ENCODE data around the gene KCNK4.

Gene KCNK4

GRCh38 chr11:64255135-64256128, 35.7 kb upstream of the KCNK4 start:
- H2AFZ ChIP-seq (ENCODE audit: insufficient read depth, low read length, poor library complexity), result no peak overlapping the region
- H3K36me3 ChIP-seq (ENCODE audit: control insufficient read depth in 1 of 2, insufficient read depth in 2 of 2, low read length in 2 of 2), result peaks cover 54 to 59% of the 10 kb centered on the region in 2 experiments
- H3K27ac ChIP-seq (ENCODE audit: low read depth, low read length), result no peak overlapping the region
- no peak overlapping the region for H4K91ac ChIP-seq (ENCODE audit: low read depth, low read length)
- no peak overlapping the region for H3K4me3 ChIP-seq (ENCODE audit: low read depth, low read length)
- no peak overlapping the region for H3K18ac ChIP-seq (ENCODE audit: low read length)
- peaks cover 8 to 12% of the 10 kb centered on the region in 2 experiments for H3K4me1 ChIP-seq (ENCODE audit: control insufficient read depth in 1 of 2, insufficient read depth in 2 of 2, low read length in 2 of 2)
- WGBS (ENCODE audit: extremely low coverage, insufficient coverage, insufficient read length), result no CpG with 5 or more reads among the region's 35 CpGs
- no peaks in the 10 kb centered on the region for H3K27me3 ChIP-seq (ENCODE audit: insufficient read depth, low read length)
- no peak overlapping the region for H2AK5ac ChIP-seq (ENCODE audit: low read length)
- H4K12ac ChIP-seq (ENCODE audit: low read depth, low read length), result no peak overlapping the region
- peaks cover 9% of the 10 kb centered on the region for H3K79me2 ChIP-seq (ENCODE audit: control insufficient read depth, insufficient read depth, low read length, poor library complexity)
- no peak overlapping the region for H2BK12ac ChIP-seq (ENCODE audit: low read length)
- DNase-seq, result no peak
- no peak overlapping the region for H3K14ac ChIP-seq (ENCODE audit: low read length)
- H3K23ac ChIP-seq (ENCODE audit: low read length), result no peak overlapping the region
- H3K9me3 ChIP-seq (ENCODE audit: insufficient read depth, low read depth, low read length), result peaks cover 2% of the 10 kb centered on the region
- no peak overlapping the region for H2BK120ac ChIP-seq (ENCODE audit: insufficient read depth, low read length, poor library complexity)
- no peak overlapping the region for H2BK5ac ChIP-seq (ENCODE audit: low read depth, low read length, poor library complexity)
- H3K4me2 ChIP-seq (ENCODE audit: low read length), result no peak overlapping the region
- H3K79me1 ChIP-seq (ENCODE audit: low read length), result peaks cover 15% of the 10 kb centered on the region
- no peak overlapping the region for H3K4ac ChIP-seq (ENCODE audit: low read depth, low read length)
- no peak overlapping the region for H4K8ac ChIP-seq (ENCODE audit: low read depth, low read length)
- H3K9ac ChIP-seq (ENCODE audit: low read length), result no peak overlapping the region

- no peak overlapping the region for H2BK5ac ChIP-seq (ENCODE audit: low read depth, low read length, poor library complexity)
- H4K12ac ChIP-seq (ENCODE audit: low read depth, low read length), result no peak overlapping the region
- no CpG with 5 or more reads among the region's 15 CpGs for WGBS (ENCODE audit: extremely low coverage, insufficient coverage, insufficient read length)
- H4K8ac ChIP-seq (ENCODE audit: low read depth, low read length), result no peak overlapping the region
- H3K79me2 ChIP-seq (ENCODE audit: control insufficient read depth, insufficient read depth, low read length, poor library complexity), result peaks cover 9% of the 10 kb centered on the region
- peaks cover 4 to 5% of the 10 kb centered on the region in 2 experiments for H3K4me1 ChIP-seq (ENCODE audit: control insufficient read depth in 1 of 2, insufficient read depth in 2 of 2, low read length in 2 of 2)
- H3K27me3 ChIP-seq (ENCODE audit: insufficient read depth, low read length), result no peaks in the 10 kb centered on the region
- no peak overlapping the region for H3K4me3 ChIP-seq (ENCODE audit: low read depth, low read length)
- no peak overlapping the region for H3K18ac ChIP-seq (ENCODE audit: low read length)
- H2BK12ac ChIP-seq (ENCODE audit: low read length), result no peak overlapping the region
- no peak overlapping the region for H3K9ac ChIP-seq (ENCODE audit: low read length)
- H3K9me3 ChIP-seq (ENCODE audit: insufficient read depth, low read depth, low read length), result peaks cover 2% of the 10 kb centered on the region
- no peak overlapping the region for H2BK120ac ChIP-seq (ENCODE audit: insufficient read depth, low read length, poor library complexity)
- H3K27ac ChIP-seq (ENCODE audit: low read depth, low read length), result no peak overlapping the region
- H3K4me2 ChIP-seq (ENCODE audit: low read length), result no peak overlapping the region
- DNase-seq, result no peak
- no peak overlapping the region for H4K91ac ChIP-seq (ENCODE audit: low read depth, low read length)
- H3K14ac ChIP-seq (ENCODE audit: low read length), result no peak overlapping the region
- no peak overlapping the region for H3K4ac ChIP-seq (ENCODE audit: low read depth, low read length)
- peaks cover 57 to 63% of the 10 kb centered on the region in 2 experiments for H3K36me3 ChIP-seq (ENCODE audit: control insufficient read depth in 1 of 2, insufficient read depth in 2 of 2, low read length in 2 of 2)
- H2AK5ac ChIP-seq (ENCODE audit: low read length), result no peak overlapping the region
- no peak overlapping the region for H2AFZ ChIP-seq (ENCODE audit: insufficient read depth, low read length, poor library complexity)
- H3K23ac ChIP-seq (ENCODE audit: low read length), result no peak overlapping the region
- H3K79me1 ChIP-seq (ENCODE audit: low read length), result peaks cover 9% of the 10 kb centered on the region
Measured at GRCh38 chr11:64256300-64256699, 34.8 kb upstream of the KCNK4 start.

- Histone ChIP-seq H3K79me1 (ENCODE audit: low read length) (peaks cover 7% of the 10 kb centered on the region), H2AK5ac (ENCODE audit: low read length) (no peak overlapping the region), H3K79me2 (ENCODE audit: control insufficient read depth, insufficient read depth, low read length, poor library complexity) (no peaks in the 10 kb centered on the region), H3K4ac (ENCODE audit: low read depth, low read length) (no peak overlapping the region), H3K27me3 (ENCODE audit: insufficient read depth, low read length) (no peaks in the 10 kb centered on the region), H3K18ac (ENCODE audit: low read length) (no peak overlapping the region), H3K14ac (ENCODE audit: low read length) (no peak overlapping the region), H2BK12ac (ENCODE audit: low read length) (no peak overlapping the region), H4K91ac (ENCODE audit: low read depth, low read length) (no peak overlapping the region), H3K27ac (ENCODE audit: low read depth, low read length) (no peak overlapping the region), H4K12ac (ENCODE audit: low read depth, low read length) (no peak overlapping the region), H3K9ac (ENCODE audit: low read length) (no peak overlapping the region), H3K9me3 (ENCODE audit: insufficient read depth, low read depth, low read length) (peaks cover 4% of the 10 kb centered on the region), H3K4me3 (ENCODE audit: low read depth, low read length) (no peak overlapping the region), H4K8ac (ENCODE audit: low read depth, low read length) (no peak overlapping the region), H2AFZ (ENCODE audit: insufficient read depth, low read length, poor library complexity) (no peak overlapping the region), H2BK120ac (ENCODE audit: insufficient read depth, low read length, poor library complexity) (no peak overlapping the region), H3K36me3 (ENCODE audit: control insufficient read depth in 1 of 2, insufficient read depth in 2 of 2, low read length in 2 of 2) (peaks cover 75 to 78% of the 10 kb centered on the region in 2 experiments), H3K4me1 (ENCODE audit: control insufficient read depth in 1 of 2, insufficient read depth in 2 of 2, low read length in 2 of 2) (peaks cover 10 to 13% of the 10 kb centered on the region in 2 experiments), H3K23ac (ENCODE audit: low read length) (no peak overlapping the region), H3K4me2 (ENCODE audit: low read length) (no peak overlapping the region), H2BK5ac (ENCODE audit: low read depth, low read length, poor library complexity) (no peak overlapping the region)
- no CpG with 5 or more reads among the region's 24 CpGs for WGBS (ENCODE audit: extremely low coverage, insufficient coverage, insufficient read length)
- DNase-seq, result no peak
Measured at GRCh38 chr11:64258356-64258755, 32.7 kb upstream of the KCNK4 start.

DNA sequence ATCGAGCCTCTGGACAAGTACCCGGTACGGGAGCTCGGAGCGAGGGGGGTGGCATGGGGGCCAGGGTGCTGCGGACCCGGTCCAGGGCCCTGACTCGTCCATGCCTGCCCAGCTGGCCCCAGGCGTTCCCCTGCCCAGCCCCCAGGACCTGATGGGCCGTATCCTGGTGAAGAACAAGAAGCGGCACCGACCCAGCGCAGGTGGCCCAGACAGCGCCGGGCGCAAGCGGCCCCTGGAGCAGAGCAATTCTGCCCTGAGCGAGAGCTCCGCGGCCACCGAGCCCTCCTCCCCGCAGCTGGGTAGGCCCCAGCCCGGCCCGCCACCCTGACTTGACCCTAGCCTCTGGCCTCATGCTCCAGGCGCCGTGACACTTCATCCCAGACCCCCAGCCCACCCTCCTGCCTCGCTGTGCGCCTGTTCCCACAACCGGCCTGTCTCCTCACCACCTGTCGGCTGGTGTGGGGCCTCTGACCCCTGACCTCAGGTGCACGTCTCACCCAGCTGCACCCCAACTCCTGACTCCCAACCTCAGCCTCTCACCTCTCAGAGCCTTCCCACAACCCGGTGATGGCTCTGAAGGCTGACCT, 32.1 kb upstream of the KCNK4 start:
- H3K4me1 ChIP-seq (ENCODE audit: control insufficient read depth in 1 of 2, insufficient read depth in 2 of 2, low read length in 2 of 2), result peaks cover 17 to 20% of the 10 kb centered on the region in 2 experiments
- H4K8ac ChIP-seq (ENCODE audit: low read depth, low read length), result no peak overlapping the region
- H3K4me3 ChIP-seq (ENCODE audit: low read depth, low read length), result no peak overlapping the region
- no peak overlapping the region for H3K14ac ChIP-seq (ENCODE audit: low read length)
- H3K9me3 ChIP-seq (ENCODE audit: insufficient read depth, low read depth, low read length), result peaks cover 4% of the 10 kb centered on the region
- no peak overlapping the region for H3K4me2 ChIP-seq (ENCODE audit: low read length)
- no peaks in the 10 kb centered on the region for H3K27me3 ChIP-seq (ENCODE audit: insufficient read depth, low read length)
- peaks cover 13% of the 10 kb centered on the region for H3K79me1 ChIP-seq (ENCODE audit: low read length)
- H2BK12ac ChIP-seq (ENCODE audit: low read length), result no peak overlapping the region
- no peak for DNase-seq
- no peak overlapping the region for H4K12ac ChIP-seq (ENCODE audit: low read depth, low read length)
- H3K27ac ChIP-seq (ENCODE audit: low read depth, low read length), result no peak overlapping the region
- H3K4ac ChIP-seq (ENCODE audit: low read depth, low read length), result no peak overlapping the region
- H3K18ac ChIP-seq (ENCODE audit: low read length), result no peak overlapping the region
- H3K9ac ChIP-seq (ENCODE audit: low read length), result no peak overlapping the region
- no peak overlapping the region for H2AFZ ChIP-seq (ENCODE audit: insufficient read depth, low read length, poor library complexity)
- H2BK5ac ChIP-seq (ENCODE audit: low read depth, low read length, poor library complexity), result no peak overlapping the region
- H2AK5ac ChIP-seq (ENCODE audit: low read length), result no peak overlapping the region
- no peak overlapping the region for H2BK120ac ChIP-seq (ENCODE audit: insufficient read depth, low read length, poor library complexity)
- H3K36me3 ChIP-seq (ENCODE audit: control insufficient read depth in 1 of 2, insufficient read depth in 2 of 2, low read length in 2 of 2), result peaks cover 80 to 81% of the 10 kb centered on the region in 2 experiments
- WGBS (ENCODE audit: extremely low coverage, insufficient coverage, insufficient read length), result no CpG with 5 or more reads among the region's 32 CpGs
- no peaks in the 10 kb centered on the region for H3K79me2 ChIP-seq (ENCODE audit: control insufficient read depth, insufficient read depth, low read length, poor library complexity)
- H4K91ac ChIP-seq (ENCODE audit: low read depth, low read length), result no peak overlapping the region
- no peak overlapping the region for H3K23ac ChIP-seq (ENCODE audit: low read length)
